K562 (cell line): ENCODE data around the gene TFRC. TPM values are rescaled to one million over a fixed set of nuclear protein-coding genes. Genes with fewer than 3 reads are reported as not detected.

Experiments
- E2F3 ChIP-seq: fragments of 250-450 bp; sonication (Bioruptor Pico); IDR thresholded peaks from 2 replicates; pipeline ENCODE4 v1.4.0; 2020; ENCODE audit warnings: mild to moderate bottlenecking
- GATAD2A ChIP-seq: fragments of 450-650 bp; IDR thresholded peaks from 2 replicates; pipeline ENCODE4 v1.6.1; 2017
- HNRNPUL1 ChIP-seq: fragments of 200-400 bp; formaldehyde crosslinking; IDR thresholded peaks from 2 replicates; pipeline ENCODE4 v1.6.1; 2017; ENCODE audit warnings: low read length
- LEF1 ChIP-seq: fragments of 450-650 bp; IDR thresholded peaks from 2 replicates; pipeline ENCODE4 v1.6.1; 2016; ENCODE audit warnings: mild to moderate bottlenecking
- PHF8 ChIP-seq: fragments of 200-600 bp; sonication (generic); IDR thresholded peaks from 2 replicates; pipeline ENCODE4 v1.6.1; 2012; ENCODE audit warnings: mixed run types, mild to moderate bottlenecking, inconsistent platforms, low read length, moderate library complexity, borderline replicate concordance
- SMARCE1 ChIP-seq: fragments of 450-650 bp; IDR thresholded peaks from 2 replicates; pipeline ENCODE4 v1.7.1; 2016; ENCODE audit warnings: mild to moderate bottlenecking
- SPI1 ChIP-seq: IDR thresholded peaks from 2 replicates; pipeline ENCODE4 v1.6.1; 2011; ENCODE audit warnings: low read depth, low read length, control low read depth, borderline replicate concordance
- TAF7 ChIP-seq: fragments of 450-650 bp; IDR thresholded peaks from 2 replicates; pipeline ENCODE4 v1.6.1; 2016; ENCODE audit warnings: missing genetic modification characterization, missing compliant biosample characterization
- ZKSCAN1 ChIP-seq: fragments of 150-350 bp; IDR thresholded peaks from 2 replicates; pipeline ENCODE4 v1.6.1; 2016; ENCODE audit warnings: low read depth, low read length
- ZNF785 ChIP-seq: fragments of 250-450 bp; sonication (Bioruptor Pico); IDR thresholded peaks from 2 replicates; pipeline ENCODE4 v1.4.0; 2020; ENCODE audit warnings: mild to moderate bottlenecking
- polyA plus RNA-seq, 8 experiments: library from polyadenylated mRNA; depleted of rRNA in 4 of 8; stranded (reverse) in 5 of 8; unstranded in 3 of 8; fragments of >200 nt; fragmentation: Nextera tagmentation in 2 of 8; fragmentation: Illumina TruSeq in 1 of 8; extraction: Ambion mirVana in 2 of 8; extraction: Trizol in 1 of 8; gene quantifications; 2 replicates each; pipeline versions ENCODE4 v1.2.1 to v1.2.3, GENCODE V29; 2011 to 2014; ENCODE audit warnings: inconsistent platforms in 1 of 8, missing spikeins in 1 of 8
- total RNA-seq, 7 experiments: library from RNA; depleted of rRNA in 6 of 7; stranded (reverse); fragments of >200 nt in 6 of 7; fragmentation: Illumina TruSeq in 2 of 7; extraction: Trizol in 2 of 7; gene quantifications; 2 replicates each; pipeline versions ENCODE4 v1.2.1 to v1.2.3, GENCODE V29; 2011 to 2021; ENCODE audit warnings: low replicate concordance in 1 of 7
- TF ChIP-seq, protein P1 (sequence below): fragments of 250-450 bp; sonication (Bioruptor Pico); IDR thresholded peaks from 2 replicates; pipeline ENCODE4 v1.4.0; 2020
- TF ChIP-seq, protein P2 (sequence below): sonication (generic); formaldehyde crosslinking; IDR thresholded peaks from 2 replicates; pipeline ENCODE4 v1.8.1; 2023; ENCODE audit warnings: mild to moderate bottlenecking, missing genetic modification reagents
- TF ChIP-seq, protein P3 (sequence below), 2 experiments: fragments of 450-650 bp in 1 of 2; IDR thresholded peaks; 2 replicates each; pipeline ENCODE4 v1.6.1; 2011 to 2017; ENCODE audit warnings: low read depth in 2 of 2, antibody characterized with exemption in 1 of 2, borderline replicate concordance in 1 of 2, low read length in 1 of 2, mild to moderate bottlenecking in 1 of 2, mixed read lengths in 1 of 2; ENCODE audit not compliant: control insufficient read depth in 1 of 2
- TF ChIP-seq, protein P4 (sequence below): fragments of 250-450 bp; sonication (Bioruptor Pico); IDR thresholded peaks from 2 replicates; pipeline ENCODE4 v1.4.0; 2020; ENCODE audit warnings: borderline replicate concordance

Gene TFRC
- total and polyA plus RNA-seq, 9 of the 15 experiments (the other 6 are each of a cell fraction or from before 2014, with no cell fraction given) = 149 to 679 (median 332) TPM

DNA sequence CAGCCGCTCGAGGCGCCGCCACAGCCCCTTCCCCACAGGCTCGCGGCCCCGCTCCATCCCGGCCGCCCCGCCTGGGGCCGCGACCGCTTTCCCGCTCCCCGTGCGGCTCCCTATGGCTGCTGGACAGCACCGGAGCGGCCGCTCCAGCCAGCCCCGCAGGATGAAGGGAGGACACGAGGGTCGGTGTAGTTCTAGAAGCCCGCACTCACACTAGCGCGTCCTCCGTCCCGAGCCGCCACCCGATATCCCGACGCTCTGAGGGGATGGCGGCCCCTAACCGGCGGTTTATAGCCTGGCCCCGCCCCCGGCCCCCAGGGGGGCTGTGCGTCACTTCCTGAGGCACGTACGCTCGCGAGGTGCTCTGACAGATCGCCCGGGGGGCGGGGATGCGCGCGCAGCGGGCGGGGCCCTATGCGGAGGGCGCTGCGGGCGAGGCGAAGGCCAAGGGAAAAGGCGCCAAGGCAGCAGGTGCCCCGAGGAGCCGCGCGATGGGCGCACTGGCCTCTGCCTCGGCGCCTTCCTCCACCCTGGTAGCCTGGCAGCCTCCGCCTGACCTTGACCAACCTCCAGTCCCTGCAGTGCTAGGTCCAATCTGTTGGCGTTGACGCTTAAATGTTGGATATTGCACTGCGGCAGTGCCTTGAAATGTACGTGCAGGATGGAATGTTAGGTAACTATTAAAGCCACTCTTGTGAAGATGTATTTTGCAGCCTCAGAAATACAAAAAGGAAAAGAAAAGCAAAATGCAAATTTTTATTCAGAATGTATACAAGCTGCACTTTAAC is at the start of gene TFRC (continued):
- TF ChIP-seq HNRNPUL1 (no peak), SMARCE1 (no peak), GATAD2A (no peak), SPI1 (no peak), ZKSCAN1 (peak; percentile 58; the same call in 1 of the 2 replicates), TAF7 (tag) (peak; percentile 91), E2F3 (CRISPR knock-in tag) (peak; percentile 87), ZNF785 (CRISPR knock-in tag) (no peak), LEF1 (no peak), PHF8 (peak; percentile 97; the same call in 1 of the 2 replicates)
- TF ChIP-seq, protein P1, sequence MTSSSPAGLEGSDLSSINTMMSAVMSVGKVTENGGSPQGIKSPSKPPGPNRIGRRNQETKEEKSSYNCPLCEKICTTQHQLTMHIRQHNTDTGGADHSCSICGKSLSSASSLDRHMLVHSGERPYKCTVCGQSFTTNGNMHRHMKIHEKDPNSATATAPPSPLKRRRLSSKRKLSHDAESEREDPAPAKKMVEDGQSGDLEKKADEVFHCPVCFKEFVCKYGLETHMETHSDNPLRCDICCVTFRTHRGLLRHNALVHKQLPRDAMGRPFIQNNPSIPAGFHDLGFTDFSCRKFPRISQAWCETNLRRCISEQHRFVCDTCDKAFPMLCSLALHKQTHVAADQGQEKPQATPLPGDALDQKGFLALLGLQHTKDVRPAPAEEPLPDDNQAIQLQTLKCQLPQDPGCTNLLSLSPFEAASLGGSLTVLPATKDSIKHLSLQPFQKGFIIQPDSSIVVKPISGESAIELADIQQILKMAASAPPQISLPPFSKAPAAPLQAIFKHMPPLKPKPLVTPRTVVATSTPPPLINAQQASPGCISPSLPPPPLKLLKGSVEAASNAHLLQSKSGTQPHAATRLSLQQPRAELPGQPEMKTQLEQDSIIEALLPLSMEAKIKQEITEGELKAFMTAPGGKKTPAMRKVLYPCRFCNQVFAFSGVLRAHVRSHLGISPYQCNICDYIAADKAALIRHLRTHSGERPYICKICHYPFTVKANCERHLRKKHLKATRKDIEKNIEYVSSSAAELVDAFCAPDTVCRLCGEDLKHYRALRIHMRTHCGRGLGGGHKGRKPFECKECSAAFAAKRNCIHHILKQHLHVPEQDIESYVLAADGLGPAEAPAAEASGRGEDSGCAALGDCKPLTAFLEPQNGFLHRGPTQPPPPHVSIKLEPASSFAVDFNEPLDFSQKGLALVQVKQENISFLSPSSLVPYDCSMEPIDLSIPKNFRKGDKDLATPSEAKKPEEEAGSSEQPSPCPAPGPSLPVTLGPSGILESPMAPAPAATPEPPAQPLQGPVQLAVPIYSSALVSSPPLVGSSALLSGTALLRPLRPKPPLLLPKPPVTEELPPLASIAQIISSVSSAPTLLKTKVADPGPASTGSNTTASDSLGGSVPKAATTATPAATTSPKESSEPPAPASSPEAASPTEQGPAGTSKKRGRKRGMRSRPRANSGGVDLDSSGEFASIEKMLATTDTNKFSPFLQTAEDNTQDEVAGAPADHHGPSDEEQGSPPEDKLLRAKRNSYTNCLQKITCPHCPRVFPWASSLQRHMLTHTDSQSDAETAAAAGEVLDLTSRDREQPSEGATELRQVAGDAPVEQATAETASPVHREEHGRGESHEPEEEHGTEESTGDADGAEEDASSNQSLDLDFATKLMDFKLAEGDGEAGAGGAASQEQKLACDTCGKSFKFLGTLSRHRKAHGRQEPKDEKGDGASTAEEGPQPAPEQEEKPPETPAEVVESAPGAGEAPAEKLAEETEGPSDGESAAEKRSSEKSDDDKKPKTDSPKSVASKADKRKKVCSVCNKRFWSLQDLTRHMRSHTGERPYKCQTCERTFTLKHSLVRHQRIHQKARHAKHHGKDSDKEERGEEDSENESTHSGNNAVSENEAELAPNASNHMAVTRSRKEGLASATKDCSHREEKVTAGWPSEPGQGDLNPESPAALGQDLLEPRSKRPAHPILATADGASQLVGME (CRISPR knock-in tag) = peak; percentile 84; the same call in 1 of the 2 replicates
- TF ChIP-seq, protein P2, sequence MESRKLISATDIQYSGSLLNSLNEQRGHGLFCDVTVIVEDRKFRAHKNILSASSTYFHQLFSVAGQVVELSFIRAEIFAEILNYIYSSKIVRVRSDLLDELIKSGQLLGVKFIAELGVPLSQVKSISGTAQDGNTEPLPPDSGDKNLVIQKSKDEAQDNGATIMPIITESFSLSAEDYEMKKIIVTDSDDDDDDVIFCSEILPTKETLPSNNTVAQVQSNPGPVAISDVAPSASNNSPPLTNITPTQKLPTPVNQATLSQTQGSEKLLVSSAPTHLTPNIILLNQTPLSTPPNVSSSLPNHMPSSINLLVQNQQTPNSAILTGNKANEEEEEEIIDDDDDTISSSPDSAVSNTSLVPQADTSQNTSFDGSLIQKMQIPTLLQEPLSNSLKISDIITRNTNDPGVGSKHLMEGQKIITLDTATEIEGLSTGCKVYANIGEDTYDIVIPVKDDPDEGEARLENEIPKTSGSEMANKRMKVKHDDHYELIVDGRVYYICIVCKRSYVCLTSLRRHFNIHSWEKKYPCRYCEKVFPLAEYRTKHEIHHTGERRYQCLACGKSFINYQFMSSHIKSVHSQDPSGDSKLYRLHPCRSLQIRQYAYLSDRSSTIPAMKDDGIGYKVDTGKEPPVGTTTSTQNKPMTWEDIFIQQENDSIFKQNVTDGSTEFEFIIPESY (CRISPR knock-in tag) = peak; percentile 71; the same call in 1 of the 2 replicates
- TF ChIP-seq, protein P3, sequence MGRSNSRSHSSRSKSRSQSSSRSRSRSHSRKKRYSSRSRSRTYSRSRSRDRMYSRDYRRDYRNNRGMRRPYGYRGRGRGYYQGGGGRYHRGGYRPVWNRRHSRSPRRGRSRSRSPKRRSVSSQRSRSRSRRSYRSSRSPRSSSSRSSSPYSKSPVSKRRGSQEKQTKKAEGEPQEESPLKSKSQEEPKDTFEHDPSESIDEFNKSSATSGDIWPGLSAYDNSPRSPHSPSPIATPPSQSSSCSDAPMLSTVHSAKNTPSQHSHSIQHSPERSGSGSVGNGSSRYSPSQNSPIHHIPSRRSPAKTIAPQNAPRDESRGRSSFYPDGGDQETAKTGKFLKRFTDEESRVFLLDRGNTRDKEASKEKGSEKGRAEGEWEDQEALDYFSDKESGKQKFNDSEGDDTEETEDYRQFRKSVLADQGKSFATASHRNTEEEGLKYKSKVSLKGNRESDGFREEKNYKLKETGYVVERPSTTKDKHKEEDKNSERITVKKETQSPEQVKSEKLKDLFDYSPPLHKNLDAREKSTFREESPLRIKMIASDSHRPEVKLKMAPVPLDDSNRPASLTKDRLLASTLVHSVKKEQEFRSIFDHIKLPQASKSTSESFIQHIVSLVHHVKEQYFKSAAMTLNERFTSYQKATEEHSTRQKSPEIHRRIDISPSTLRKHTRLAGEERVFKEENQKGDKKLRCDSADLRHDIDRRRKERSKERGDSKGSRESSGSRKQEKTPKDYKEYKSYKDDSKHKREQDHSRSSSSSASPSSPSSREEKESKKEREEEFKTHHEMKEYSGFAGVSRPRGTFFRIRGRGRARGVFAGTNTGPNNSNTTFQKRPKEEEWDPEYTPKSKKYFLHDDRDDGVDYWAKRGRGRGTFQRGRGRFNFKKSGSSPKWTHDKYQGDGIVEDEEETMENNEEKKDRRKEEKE (IDR thresholded peaks at IDR 0.05; ENCODE audit: borderline replicate concordance in 1 of 2, control insufficient read depth in 1 of 2, low read depth in 2 of 2, low read length in 1 of 2) = peak in 1 of 2 experiments; percentile 74; a peak in 1 of 4 replicates
- TF ChIP-seq, protein P4, sequence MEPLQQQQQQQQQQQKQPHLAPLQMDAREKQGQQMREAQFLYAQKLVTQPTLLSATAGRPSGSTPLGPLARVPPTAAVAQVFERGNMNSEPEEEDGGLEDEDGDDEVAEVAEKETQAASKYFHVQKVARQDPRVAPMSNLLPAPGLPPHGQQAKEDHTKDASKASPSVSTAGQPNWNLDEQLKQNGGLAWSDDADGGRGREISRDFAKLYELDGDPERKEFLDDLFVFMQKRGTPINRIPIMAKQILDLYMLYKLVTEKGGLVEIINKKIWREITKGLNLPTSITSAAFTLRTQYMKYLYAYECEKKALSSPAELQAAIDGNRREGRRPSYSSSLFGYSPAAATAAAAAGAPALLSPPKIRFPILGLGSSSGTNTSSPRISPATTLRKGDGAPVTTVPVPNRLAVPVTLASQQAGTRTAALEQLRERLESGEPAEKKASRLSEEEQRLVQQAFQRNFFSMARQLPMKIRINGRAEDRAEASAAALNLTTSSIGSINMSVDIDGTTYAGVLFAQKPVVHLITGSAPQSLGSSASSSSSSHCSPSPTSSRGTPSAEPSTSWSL (CRISPR knock-in tag) = no peak
